Transverse colon (tissue), 4 donors: Measurements from ENCODE around the gene CCNDBP1.

Source experiments
- EP300 ChIP-seq: sonication (generic); formaldehyde crosslinking; IDR thresholded peaks from one replicate; pipeline ENCODE4 v1.6.1; 2017; ENCODE audit warnings: antibody characterized with exemption, low read depth
- POLR2A ChIP-seq: fragments of 450-650 bp; IDR thresholded peaks from one replicate; pipeline ENCODE4 v1.6.1; 2016; ENCODE audit warnings: antibody characterized with exemption, mild to moderate bottlenecking, moderate library complexity
- POLR2AphosphoS5 ChIP-seq, 3 donors: sonication (generic); formaldehyde crosslinking; IDR thresholded peaks; one replicate each; pipeline ENCODE4 v1.6.1; 2016; ENCODE audit warnings: antibody characterized with exemption in 3 of 3
- TF ChIP-seq, protein P1 (sequence below), 5 experiments: fragments of 200-600 bp in 3 of 5; fragments of 450-650 bp in 2 of 5; sonication (generic) in 3 of 5; IDR thresholded peaks; 1 replicate in 2 of 5; 2 replicates in 3 of 5; pipeline ENCODE4 v1.5.1; 2016 to 2017; ENCODE audit warnings: antibody characterized with exemption in 5 of 5, inconsistent platforms in 3 of 5, mild to moderate bottlenecking in 2 of 5, moderate library complexity in 1 of 5

DNA sequence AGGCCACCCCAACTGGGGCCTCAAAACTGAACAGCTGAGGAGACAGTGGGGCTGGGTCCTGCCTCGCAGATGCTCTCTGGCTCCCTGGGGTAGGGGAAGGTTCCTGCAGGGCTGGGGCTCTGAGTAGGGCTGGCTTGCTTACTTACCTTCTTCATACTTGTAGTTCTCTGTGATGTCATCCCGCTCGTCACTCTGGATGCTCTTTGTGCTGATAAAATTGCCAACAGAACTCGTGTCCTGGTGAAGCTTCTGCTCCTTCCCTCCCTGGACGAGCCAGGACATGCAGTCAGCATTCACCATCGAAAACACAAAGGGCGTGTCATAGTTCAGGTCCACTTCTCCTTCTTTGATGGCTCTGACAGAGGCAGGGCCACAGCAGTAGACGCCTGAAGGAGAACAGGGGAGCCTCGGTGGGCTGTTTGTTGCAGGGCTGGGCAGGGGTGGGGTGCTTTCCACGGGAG is 53.5 kb downstream of the CCNDBP1 start:
- TF ChIP-seq, protein P1, sequence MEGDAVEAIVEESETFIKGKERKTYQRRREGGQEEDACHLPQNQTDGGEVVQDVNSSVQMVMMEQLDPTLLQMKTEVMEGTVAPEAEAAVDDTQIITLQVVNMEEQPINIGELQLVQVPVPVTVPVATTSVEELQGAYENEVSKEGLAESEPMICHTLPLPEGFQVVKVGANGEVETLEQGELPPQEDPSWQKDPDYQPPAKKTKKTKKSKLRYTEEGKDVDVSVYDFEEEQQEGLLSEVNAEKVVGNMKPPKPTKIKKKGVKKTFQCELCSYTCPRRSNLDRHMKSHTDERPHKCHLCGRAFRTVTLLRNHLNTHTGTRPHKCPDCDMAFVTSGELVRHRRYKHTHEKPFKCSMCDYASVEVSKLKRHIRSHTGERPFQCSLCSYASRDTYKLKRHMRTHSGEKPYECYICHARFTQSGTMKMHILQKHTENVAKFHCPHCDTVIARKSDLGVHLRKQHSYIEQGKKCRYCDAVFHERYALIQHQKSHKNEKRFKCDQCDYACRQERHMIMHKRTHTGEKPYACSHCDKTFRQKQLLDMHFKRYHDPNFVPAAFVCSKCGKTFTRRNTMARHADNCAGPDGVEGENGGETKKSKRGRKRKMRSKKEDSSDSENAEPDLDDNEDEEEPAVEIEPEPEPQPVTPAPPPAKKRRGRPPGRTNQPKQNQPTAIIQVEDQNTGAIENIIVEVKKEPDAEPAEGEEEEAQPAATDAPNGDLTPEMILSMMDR (IDR thresholded peaks at IDR 0.05): no peak
- TF ChIP-seq POLR2AphosphoS5 (IDR thresholded peaks at IDR 0.05) (no peak), EP300 (no peak), POLR2A (no peak)
